GM20431 (cell line): ENCODE measurements around the gene ELFN1.

ENCODE experiments used
- in situ Hi-C: fragments of 300-500 bp; cut with MseI, MboI; formaldehyde crosslinking; loops from one replicate; pipeline ENCODE4 v1.15.0; 2020; ENCODE audit warnings: low sequenced_read_pairs; ENCODE audit not compliant: unreplicated experiment

The ELFN1 gene

GRCh38 chr7:1719913-1720312 lies 49.8 kb downstream of the ELFN1 start:
- in situ Hi-C loops: no loop called here

DNA sequence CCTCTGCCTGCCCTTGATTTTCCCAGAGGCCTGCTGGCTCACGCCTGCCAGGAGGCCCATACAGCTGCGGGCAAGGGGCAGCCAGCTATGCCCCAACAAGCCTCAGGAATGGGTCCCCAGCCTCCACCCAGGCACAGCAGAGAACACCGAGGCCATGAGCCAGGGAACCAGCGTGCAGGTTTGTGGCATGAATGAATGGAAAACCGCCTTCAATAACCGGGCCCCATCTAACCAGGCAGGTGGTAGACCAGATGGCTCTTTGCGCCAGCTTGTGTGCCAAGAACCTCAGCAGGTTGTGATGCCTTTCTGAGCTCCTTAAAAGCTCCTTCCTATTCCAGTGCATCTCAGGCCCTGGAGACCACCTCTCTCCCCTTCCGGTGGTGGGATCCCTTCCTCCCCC lies 50.2 kb downstream of the ELFN1 start:
- in situ Hi-C loops: no loop called here

DNA sequence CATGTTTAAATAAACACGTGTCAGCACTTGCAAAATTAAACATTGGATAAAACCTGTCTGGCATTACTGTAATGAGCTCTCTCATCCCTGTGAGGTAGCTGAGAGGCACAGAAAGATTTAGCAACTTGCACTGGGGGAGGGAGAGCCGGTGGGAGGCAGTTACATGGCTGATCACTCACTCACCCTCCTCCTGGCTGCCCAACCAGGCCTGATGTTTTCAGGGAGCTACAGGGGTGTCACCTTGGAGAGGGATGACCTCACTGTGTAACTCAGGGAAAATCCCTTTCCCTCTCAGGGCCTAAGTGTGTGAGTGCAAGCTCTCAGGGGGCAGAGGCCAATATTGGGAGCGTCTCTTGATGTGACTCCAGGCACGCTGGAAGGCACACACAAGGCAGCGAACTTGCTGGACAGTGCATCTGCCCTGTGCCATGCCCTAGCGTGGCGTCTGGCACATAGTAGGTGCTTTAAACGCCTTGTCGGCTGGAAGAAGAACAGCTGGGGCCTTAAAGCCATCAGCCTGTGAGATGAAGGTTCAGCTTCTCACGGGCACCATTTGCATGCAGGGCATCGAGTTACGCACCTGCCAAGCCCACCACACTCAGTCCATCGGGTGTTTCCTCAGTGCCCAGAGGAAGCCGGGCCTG lies 51.1 kb downstream of the ELFN1 start:
- in situ Hi-C loops: no loop called here

DNA sequence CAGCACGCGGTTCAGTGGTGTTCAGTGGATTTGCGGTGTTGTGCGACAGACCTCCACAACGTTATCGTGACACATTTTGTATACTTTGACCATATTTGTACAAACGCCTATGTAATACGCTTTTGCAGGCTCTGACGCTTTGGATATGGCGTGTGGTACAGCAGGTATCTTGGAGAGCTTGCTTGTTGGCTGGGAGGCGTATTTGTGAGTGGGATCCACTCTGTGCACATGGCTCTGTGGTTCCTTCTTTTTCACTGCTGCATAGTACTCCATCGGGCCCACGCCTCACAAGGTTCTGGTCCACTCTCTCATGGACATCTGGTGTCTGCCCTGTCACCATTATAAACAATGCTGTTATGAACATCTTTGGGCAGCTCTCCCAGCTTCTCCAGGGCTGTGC lies 53.2 kb downstream of the ELFN1 start:
- in situ Hi-C loops: no loop called here

DNA sequence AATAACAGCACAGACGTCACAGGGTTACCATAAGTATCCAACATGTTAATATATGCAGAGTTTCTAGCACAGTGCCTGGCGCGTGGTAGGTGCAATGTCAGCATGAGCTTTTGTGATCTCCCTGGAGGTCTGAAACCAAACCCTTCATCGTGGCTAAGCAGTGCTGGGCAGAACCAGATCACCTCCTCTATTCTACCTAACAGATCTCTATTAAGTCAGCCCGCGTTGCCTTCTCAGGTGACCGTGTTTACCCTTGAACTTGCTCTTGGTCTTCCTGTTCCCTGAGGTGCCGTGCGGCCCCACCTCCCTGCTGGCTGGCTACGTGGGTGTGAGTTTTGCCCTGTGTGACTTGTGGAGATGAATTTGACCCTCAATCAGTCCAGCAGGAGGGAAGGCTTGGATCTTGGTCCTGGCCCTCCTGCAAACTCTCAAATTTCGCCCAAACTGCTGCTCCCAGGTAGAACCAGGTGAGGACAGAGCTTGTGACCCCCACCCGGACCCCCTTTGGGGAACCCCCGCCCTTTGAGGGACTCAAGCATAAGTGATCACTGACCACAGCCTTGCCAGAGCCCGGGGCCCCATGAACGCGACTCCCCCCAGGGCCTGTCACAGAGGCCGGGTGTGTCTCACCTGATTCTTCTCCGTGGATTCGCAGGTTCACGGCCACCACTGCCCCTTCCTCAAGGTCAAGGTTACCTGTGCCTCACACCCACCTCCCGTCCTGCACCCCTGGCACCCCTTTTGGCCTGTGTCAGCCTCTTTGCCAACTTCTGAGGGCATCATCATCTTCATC lies 54.2 kb downstream of the ELFN1 start:
- in situ Hi-C loops: no loop called here

DNA sequence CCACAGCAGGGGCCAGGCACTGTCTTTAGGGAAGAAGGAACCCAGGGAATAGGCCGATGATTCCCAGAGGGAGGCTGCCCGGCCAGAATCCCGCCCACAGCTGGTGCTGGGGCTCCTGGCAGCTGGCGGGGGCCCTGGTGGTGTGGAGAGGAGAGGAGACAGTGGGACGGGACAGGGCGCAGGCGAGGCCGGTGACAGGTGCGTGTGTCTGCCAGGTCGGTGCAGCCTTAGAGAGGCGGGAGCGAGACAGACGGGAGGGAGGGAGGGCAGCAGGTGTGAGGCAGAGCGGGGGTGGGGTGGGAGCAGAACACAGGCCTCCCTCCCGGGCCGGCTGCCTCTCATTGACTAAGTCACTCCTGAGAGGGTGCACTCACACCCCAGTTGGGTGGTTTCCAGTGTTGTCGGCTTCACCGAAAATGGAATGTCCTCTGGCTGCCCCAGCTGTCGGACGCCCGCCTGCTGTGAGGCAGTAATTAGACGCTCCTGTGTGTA lies 55.2 kb downstream of the ELFN1 start:
- in situ Hi-C loops: no loop called here

DNA sequence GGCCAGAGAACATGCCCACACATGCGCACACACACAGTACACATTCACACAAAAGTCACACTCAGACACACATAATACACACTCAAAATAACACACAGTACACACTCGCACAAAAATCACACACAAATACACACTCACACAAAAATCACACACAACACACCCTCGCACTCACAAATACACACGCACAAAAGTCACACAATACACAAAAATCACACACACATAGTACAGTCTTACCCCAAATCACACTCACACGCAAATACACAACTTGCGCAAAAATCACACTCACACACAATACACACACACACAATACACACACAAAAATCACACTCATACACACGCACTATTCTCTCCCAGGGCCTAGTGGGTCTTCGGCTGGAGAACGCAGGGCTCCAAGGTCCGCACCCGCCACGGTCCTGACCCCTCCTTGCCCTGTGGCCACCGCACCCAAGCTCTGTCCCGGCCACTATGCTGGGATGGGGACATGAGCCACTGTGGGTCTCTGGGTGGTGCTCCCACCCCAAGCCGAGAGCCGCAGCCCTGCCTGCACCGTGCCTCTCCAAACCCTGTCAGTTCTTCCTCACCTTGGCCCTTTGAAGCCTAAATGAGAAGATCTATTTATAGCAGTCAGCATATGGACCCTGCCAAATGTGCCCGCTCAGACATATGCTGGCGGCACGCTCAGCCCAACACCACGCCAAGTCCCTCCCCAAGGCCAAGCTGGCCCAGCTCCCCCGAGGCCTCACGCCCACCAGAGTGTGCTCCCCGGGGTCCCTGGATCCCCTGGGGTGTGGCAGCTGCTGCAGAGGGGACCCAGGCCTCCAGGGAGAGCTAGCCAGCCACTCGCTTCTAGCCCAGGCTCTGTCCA lies 55.9 kb downstream of the ELFN1 start:
- in situ Hi-C loops: no loop called here

DNA sequence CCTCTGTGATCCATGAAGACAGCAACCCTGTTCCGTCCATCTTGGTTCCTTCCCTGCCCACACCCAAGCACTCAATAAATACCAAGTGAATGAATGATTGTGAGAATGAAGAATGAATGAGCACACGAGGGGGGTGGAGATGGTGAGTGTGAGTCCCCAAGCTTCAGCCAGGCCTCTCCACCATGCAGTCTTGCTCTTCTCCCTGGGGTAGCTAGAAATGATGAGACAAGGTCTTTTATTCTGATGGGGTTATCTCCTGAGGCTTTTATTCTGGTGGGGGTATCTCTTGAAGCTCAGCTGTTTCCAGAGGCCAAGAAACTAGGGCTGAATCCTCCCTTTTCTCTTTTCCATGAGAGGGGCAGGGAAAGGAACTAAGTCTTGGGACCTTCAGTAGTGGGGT lies 57.0 kb downstream of the ELFN1 start:
- in situ Hi-C loops: no loop called here

GRCh38 chr7:1727812-1728570 lies 57.9 kb downstream of the ELFN1 start:
- in situ Hi-C loops: no loop called here

DNA sequence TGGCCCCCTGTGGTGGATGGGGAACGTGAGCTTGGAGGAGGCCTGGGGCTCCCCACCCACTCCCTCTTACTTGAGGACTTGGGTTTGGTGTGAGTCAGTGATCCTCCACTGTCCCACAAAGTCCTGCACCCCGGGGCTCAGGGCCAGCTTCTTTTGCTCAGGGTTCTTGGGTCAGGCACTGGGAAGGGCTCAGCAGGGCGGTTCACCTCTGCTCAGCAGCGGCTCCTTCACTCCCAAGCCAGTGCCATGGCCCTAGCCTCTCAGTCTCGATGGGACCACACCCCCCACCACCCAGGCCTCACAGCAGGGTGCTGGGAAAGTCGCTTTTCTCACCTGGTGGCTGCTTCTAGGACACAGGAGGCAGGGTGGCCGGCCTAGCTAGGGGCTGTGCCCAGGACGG lies 59.1 kb downstream of the ELFN1 start:
- in situ Hi-C loops: no loop called here

DNA sequence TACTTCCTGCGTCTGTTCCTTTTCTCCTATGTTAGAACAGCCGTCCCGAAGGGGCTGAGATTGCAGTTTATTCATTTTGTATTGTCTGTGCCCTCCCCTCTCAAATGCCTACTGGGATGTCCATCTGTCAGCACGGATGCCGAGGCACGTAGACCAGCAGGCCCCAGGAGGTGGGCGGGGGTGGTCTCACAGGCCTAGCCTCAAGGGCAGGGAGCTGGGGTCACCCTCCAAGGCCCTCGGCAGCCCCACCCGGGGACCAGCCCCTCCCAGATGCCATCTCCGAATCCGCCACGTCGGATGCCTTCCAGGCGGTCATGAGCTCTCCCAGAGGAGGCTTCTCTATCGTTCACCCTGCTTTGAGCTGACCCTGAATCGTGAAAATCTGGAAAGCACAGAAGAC lies 59.7 kb downstream of the ELFN1 start:
- in situ Hi-C loops: no loop called here

GRCh38 chr7:1732072-1732471 lies 62.0 kb downstream of the ELFN1 start:
- in situ Hi-C loops: no loop called here

DNA sequence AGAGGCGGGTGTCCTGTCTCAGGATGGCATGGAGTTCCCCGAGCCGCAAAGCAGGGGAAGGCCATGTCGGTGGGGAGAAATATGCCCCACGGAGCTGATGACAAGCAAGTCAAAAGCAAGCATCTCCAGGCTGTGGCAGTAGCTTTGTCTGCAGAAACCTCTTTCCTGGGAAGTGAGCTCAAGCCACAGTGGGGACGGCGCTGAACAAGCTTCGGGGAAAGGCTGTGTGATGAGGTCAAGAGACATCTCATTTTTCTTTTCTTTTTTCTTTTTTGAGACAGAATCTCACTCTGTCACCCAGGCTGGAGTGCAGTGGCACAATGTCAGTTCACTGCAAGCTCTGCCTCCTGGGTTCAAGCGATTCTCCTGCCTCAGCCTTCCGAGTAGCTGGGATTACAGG lies 62.6 kb downstream of the ELFN1 start:
- in situ Hi-C loops: no loop called here

GRCh38 chr7:1733206-1733907 lies 63.3 kb downstream of the ELFN1 start:
- in situ Hi-C loops: no loop called here

DNA sequence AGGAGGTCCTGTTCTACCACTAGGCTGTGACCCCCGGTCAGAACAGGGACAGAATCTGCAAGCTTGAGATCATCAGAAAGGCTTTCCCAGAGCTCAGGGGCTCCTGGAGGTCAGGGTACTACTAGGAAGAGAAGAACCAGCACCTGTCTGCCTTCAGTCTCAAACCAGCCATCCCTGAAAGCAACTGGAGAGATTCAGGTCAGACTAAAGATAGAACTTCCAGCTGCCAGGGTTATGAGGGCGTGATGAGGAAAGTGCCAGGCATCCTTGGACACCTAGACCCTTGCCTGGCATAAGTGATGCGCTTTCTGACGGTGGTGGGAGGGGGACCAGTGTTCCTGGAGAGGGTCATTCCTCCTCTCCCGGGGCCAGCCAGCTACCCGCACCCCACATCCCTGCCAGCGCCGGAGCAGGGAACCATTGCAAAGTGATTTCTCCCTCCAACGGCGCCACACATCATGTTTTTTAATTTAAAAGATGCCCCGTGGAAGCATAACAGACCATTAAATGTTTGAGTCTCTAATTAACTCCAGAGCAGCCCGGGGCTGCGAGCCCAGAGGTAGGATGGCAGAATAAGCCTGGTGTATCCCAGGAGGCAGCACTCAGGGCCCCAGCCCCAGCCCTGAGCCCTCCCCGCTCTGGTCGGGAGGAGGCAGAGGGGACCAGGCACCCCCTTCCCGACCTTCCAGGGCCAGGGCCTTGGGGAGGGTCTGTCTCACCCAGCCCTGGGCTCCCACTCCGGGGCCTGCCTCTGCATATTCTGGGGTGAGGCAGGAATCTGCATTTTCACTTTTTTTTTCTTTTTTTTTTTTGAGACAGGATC lies 64.0 kb downstream of the ELFN1 start:
- in situ Hi-C loops: no loop called here

DNA sequence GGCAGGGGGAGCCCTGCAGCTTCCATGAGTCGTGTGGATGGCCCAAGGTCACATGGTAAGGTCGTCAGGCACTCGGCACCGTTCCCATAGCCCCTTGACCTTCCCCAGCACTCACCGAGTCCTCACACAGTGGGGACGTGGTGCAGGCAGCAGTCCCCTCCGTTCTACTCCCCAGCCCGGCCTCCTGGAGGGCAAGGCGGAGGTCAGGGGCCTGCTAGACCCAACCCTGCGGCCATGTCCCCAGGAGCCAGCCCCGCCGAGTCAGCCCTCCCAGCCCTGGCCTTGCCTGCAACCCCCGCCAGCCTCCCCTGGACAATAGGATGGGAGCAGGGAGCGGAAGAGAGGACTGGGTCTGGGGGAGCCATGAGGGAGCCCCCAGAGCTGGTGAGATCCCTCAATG lies 65.2 kb downstream of the ELFN1 start:
- in situ Hi-C loops: no loop called here

DNA sequence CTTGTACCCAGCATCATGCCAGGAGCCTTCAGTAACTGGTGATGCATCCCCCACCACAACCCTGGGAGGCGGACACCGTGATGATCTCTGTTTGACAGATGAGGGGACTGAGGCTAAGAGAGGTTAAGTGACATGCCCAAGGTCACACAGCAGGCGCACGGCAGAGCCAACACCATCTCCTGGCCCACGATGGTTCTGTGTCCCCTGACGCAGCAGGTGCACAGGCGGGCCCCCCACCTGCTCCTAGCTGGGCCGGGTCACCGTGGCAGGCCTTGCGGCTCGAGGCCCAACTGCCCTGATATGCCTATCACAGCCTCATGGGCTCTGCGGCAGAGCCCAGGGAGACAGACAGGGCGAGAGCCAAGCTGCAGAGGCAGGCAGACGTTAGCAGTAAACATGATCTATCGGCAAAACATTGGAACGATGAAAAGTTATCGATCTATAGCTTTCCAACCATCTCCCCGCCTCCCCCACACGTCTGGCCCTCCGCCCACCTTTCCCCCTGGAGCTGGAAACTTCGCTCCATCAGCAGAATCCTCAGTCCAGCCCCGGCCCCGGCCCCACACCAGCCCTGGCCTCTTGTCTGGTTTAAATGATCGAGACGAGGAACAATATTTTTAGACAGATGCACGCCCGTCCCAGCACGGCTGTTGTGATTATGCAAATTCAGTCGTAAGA lies 65.9 kb downstream of the ELFN1 start:
- in situ Hi-C loops: no loop called here

DNA sequence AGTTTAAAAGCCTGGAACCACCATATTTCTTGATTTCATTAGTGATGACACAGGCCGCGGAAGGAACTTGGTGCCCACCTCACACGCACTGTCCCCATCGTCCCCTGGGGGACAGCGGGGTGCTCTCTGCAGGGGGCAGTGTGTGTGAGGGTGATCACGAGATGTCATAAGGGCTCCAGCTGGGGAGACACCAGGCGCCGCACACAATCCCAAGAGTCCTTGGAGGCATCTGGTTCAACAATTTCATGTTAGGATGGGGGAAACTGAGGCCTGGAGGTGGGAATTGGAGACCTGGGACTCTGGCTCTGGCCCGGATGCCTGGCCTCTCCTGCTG lies 66.4 kb downstream of the ELFN1 start:
- in situ Hi-C loops: no loop called here
